Loucy (cell line): ENCODE data around the gene DBH.

Source experiments
- H2AFZ ChIP-seq: fragments of 200-600 bp; sonication (generic); 2 replicates; pipeline ENCODE4 v1.6.0; 2016; ENCODE audit warnings: antibody characterized with exemption, mild to moderate bottlenecking, low read length, moderate library complexity
- H3F3A ChIP-seq: fragments of 200-600 bp; 2 replicates; pipeline ENCODE4 v1.6.0; 2016; ENCODE audit warnings: antibody characterized with exemption, low read depth, mild to moderate bottlenecking
- H3K27me3 ChIP-seq: fragments of 200-600 bp; sonication (generic); 2 replicates; pipeline ENCODE4 v1.6.1; 2014; ENCODE audit warnings: low read length, mild to moderate bottlenecking; ENCODE audit not compliant: insufficient read depth, poor library complexity, severe bottlenecking
- H3K36me3 ChIP-seq: fragments of 200-600 bp; sonication (generic); 2 replicates; pipeline ENCODE4 v1.6.1; 2016; ENCODE audit warnings: low read length; ENCODE audit not compliant: insufficient read depth
- H3K4me1 ChIP-seq: fragments of 200-600 bp; sonication (generic); 2 replicates; pipeline ENCODE4 v1.5.1; 2014; ENCODE audit warnings: low read length, mild to moderate bottlenecking; ENCODE audit not compliant: insufficient read depth, poor library complexity, severe bottlenecking
- H3K4me2 ChIP-seq: fragments of 200-600 bp; sonication (generic); 2 replicates; pipeline ENCODE4 v1.6.0; 2014; ENCODE audit warnings: antibody characterized with exemption, low read length, low read depth, mild to moderate bottlenecking; ENCODE audit not compliant: poor library complexity, severe bottlenecking
- H3K4me3 ChIP-seq: fragments of 200-600 bp; sonication (generic); 2 replicates; pipeline ENCODE4 v1.5.1; 2014; ENCODE audit warnings: low read length, mild to moderate bottlenecking, mixed read lengths; ENCODE audit not compliant: poor library complexity, severe bottlenecking
- H3K79me2 ChIP-seq: fragments of 200-600 bp; sonication (generic); 2 replicates; pipeline ENCODE4 v1.6.1; 2014; ENCODE audit warnings: low read length; ENCODE audit not compliant: insufficient read depth
- H3K9ac ChIP-seq: fragments of 200-600 bp; sonication (generic); 2 replicates; pipeline ENCODE4 v1.6.0; 2014; ENCODE audit warnings: mild to moderate bottlenecking, low read depth, low read length, moderate library complexity; ENCODE audit not compliant: poor library complexity, severe bottlenecking
- H3K9me2 ChIP-seq: fragments of 200-600 bp; sonication (generic); replicated peaks from 2 replicates; pipeline ENCODE4 v1.6.1; 2016; ENCODE audit warnings: low read depth, low read length, mixed read lengths
- H3K9me3 ChIP-seq: fragments of 200-600 bp; sonication (generic); 2 replicates; pipeline ENCODE4 v1.6.1; 2014; ENCODE audit warnings: mild to moderate bottlenecking, antibody characterized with exemption, low read length, low read depth; ENCODE audit not compliant: insufficient read depth
- H4K20me1 ChIP-seq: fragments of 200-600 bp; sonication (generic); 2 replicates; pipeline ENCODE4 v1.6.0; 2014; ENCODE audit warnings: antibody characterized with exemption, low read length, mild to moderate bottlenecking; ENCODE audit not compliant: insufficient read depth, poor library complexity, severe bottlenecking
- EZH2phosphoT487 ChIP-seq: fragments of 200-600 bp; IDR thresholded peaks from 2 replicates; pipeline ENCODE4 v1.6.1; 2018; ENCODE audit warnings: antibody characterized with exemption, mild to moderate bottlenecking, moderate library complexity, borderline replicate concordance
- TF ChIP-seq, protein P1 (sequence below): fragments of 200-600 bp; sonication (generic); conservative IDR thresholded peaks from 2 replicates; pipeline ENCODE4 v1.5.1; 2014; ENCODE audit warnings: mild to moderate bottlenecking, antibody characterized with exemption, low read length

Gene DBH

DNA sequence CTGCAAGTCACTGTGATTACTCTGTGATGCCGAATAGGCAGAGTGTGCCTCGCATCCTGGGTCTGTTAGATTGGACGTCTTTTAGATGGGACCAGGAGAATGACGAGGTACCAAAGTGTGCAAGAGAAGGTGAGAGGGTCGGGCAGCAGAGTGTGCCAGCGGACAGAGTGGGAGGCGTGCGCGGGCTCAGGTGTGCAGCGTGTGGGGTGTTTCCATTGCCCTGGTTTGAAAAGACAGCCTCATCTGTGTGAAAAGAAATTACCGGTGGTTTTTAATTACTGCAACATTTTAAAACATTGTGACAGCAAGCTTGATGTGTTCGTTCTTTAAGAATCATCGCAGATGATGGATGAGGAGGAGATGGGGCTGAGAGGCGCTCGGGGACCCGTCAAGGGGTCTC is 22.7 kb upstream of the DBH start:
- Histone ChIP-seq H3K4me2 (no peak overlapping the region), H3K79me2 (no peaks in the 10 kb centered on the region), H2AFZ (no peak overlapping the region), H4K20me1 (no peaks in the 10 kb centered on the region), H3K9ac (no peak overlapping the region), H3K4me3 (no peak overlapping the region), H3K9me2 (no peaks in the 10 kb centered on the region), H3K27me3 (no peaks in the 10 kb centered on the region), H3K4me1 (no peaks in the 10 kb centered on the region), H3K36me3 (no peaks in the 10 kb centered on the region), H3K9me3 (no peaks in the 10 kb centered on the region), H3F3A (no peaks in the 10 kb centered on the region)
- no peak for TF ChIP-seq EZH2phosphoT487
- TF ChIP-seq, protein P1, sequence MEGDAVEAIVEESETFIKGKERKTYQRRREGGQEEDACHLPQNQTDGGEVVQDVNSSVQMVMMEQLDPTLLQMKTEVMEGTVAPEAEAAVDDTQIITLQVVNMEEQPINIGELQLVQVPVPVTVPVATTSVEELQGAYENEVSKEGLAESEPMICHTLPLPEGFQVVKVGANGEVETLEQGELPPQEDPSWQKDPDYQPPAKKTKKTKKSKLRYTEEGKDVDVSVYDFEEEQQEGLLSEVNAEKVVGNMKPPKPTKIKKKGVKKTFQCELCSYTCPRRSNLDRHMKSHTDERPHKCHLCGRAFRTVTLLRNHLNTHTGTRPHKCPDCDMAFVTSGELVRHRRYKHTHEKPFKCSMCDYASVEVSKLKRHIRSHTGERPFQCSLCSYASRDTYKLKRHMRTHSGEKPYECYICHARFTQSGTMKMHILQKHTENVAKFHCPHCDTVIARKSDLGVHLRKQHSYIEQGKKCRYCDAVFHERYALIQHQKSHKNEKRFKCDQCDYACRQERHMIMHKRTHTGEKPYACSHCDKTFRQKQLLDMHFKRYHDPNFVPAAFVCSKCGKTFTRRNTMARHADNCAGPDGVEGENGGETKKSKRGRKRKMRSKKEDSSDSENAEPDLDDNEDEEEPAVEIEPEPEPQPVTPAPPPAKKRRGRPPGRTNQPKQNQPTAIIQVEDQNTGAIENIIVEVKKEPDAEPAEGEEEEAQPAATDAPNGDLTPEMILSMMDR = no peak

DNA sequence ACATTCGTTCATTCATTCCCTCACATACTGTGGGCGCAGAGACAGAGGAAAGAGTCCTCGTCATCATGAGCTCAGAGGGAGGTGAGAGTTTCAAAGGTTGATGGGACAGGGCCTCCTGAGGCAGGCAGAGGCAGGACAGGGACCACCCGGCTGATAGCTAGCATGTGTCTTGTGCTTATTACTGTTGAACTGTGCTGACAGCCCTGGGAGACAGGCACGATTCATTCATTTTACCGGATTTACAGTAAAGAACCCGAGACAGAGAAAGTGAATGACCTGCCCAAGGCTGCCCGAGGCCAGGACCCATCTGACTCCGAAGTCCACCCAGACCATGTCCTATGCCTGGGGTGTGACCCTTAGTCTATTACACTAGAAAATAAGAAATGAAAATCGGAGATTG is 22.1 kb upstream of the DBH start:
- H3K36me3 ChIP-seq = no peaks in the 10 kb centered on the region
- no peak overlapping the region for H2AFZ ChIP-seq
- H3K9me3 ChIP-seq = no peaks in the 10 kb centered on the region
- no peaks in the 10 kb centered on the region for H3K9me2 ChIP-seq
- no peaks in the 10 kb centered on the region for H3K79me2 ChIP-seq
- H4K20me1 ChIP-seq = no peaks in the 10 kb centered on the region
- no peaks in the 10 kb centered on the region for H3F3A ChIP-seq
- H3K4me3 ChIP-seq = no peak overlapping the region
- H3K4me1 ChIP-seq = peaks cover 3% of the 10 kb centered on the region
- TF ChIP-seq EZH2phosphoT487 = no peak
- TF ChIP-seq, protein P1 = no peak
- no peak overlapping the region for H3K4me2 ChIP-seq
- H3K9ac ChIP-seq = no peak overlapping the region
- no peaks in the 10 kb centered on the region for H3K27me3 ChIP-seq

DNA sequence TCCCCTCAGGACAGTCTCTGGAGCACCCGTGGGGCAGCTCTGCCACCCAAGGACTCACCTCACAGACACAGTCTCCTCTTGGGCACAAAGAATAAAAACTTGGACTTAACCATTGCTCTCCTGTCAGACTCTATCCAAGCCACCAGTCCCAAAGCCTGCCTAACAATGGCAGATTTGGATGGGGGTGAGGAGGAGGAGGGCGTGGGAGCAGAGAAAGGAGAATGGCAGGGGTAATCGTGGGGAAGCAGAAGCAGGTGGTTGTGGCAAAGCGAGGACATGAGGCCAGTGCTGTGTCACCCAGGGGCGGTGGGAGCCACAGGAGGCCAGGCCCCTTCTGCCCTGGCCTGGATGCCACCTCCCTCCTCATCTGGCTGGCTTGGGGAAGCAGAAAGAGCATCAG is 21.5 kb upstream of the DBH start:
- Histone ChIP-seq H3K4me3 (no peak overlapping the region), H2AFZ (no peak overlapping the region), H3K4me2 (no peak overlapping the region), H3K4me1 (peaks cover 9% of the 10 kb centered on the region), H3K79me2 (no peaks in the 10 kb centered on the region), H3K27me3 (no peaks in the 10 kb centered on the region), H3K9me2 (no peaks in the 10 kb centered on the region), H3K9me3 (no peaks in the 10 kb centered on the region), H3K9ac (no peak overlapping the region), H3K36me3 (no peaks in the 10 kb centered on the region), H4K20me1 (no peaks in the 10 kb centered on the region), H3F3A (no peaks in the 10 kb centered on the region)
- no peak for TF ChIP-seq EZH2phosphoT487
- TF ChIP-seq, protein P1 = no peak
